Stimulated activated CD4-positive, alpha-beta T cell treated with anti-CD3 and anti-CD28 coated beads, TNF-alpha, amount 100 ng/mL, for 24 hours (primary cell): ENCODE measurements around the gene RPS15.
A peak's percentile ranks its signal among the peaks of the same experiment; 100 is the strongest.
"Not testable (repeated sequence)": the region's sequence is repeated elsewhere in the genome, so short reads cannot be mapped to it uniquely, and the experiment has no call there.

Source experiments
- DNase-seq, 3 experiments: peaks; one replicate each; pipeline ENCODE4 v3.0.0-alpha.2; 2020; ENCODE audit warnings: low read depth in 3 of 3

Gene RPS15

DNA sequence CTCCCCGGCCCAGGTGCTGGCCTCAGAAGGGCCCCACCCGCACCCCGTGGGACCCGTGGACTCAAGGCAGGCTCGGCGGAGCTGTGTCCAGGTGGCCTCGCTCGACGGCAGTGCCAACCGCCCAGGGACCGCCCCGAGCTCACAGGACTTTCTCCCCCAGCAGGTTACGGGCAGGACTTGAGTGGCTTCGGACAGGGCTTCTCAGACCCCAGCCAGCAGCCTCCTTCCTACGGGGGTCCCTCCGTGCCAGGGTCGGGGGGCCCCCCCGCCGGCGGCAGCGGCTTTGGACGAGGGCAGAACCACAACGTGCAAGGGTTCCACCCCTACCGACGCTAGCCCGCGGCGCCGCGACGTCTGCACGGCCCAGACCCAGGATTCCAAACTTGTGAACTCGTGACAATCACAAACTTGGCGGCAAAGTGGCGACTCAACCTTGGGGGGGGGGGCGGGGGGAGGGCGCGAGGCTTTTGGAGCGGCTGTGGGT is 3.6 kb upstream of the RPS15 start:
- no peak for DNase-seq

DNA sequence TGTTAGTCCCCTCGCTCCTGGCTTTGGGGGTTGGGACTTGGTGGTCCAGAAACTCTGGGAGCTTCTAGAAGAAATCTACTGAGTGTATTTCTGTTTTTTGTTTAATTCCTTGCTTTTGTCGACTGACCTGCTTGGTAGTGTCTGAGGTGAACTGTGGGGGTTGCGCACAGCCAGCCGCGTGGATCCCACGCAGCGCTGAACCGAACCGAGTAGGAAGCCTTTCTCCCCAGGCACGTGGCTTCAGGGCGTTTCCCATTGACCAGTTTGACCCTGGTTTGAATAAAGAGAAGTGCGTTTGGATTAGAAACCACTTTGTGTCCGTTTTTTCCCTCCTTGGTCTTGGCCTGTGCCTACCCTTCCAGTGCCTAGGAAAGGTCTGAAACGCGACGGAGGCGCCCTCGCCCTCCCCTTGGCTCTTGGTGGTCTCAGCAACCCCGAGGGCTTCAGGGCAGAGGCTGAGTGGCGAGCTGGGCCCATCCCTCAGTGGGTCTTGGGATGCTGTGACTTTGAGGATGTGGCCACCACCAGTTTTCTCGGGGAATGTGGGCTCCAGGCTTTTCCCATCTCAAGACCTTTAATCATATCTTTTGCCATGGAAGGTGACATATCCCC is 2.7 kb upstream of the RPS15 start:
- no peak for DNase-seq

DNA sequence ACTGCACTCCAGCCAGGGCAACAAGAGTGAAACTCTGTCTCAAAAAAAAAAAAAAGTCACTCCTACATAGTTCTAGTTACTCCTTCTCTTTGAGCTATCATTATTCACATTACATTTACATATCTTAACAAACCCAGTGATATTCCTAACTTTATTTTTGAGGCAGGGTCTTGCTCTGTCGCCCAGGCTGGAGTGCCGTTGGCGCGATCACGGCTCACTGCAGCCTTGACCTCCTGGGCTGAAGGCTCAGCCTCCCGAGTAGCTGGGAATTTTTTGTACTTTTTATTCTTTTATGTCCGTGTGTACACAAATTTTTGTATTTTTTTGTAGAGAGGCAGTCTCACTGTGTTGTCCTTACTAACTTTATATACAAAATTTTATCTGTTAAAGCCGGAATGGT is 587 bp upstream of the RPS15 start:
- no peak for DNase-seq

DNA sequence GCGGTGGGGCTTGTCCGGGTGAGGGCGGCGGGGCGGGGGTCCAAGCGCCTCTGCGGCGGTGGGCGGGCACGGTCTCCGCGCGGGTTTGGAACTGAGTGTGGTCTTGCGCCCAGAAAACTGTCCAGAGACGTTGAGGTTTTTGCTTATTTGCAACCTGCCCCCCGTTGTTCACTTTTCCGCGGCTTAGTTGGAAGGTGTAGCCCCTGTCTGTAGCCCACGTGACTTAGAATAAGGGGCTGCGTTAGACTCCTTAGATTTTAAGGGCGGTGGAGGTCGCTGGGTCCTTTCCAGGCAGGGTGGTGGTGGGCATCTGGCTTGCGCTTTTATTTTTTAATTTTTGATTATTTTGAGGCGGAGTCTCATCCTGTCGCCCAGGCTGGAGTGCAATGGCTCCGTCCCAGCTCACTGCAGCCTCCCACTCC is 748 bp downstream of the RPS15 start:
- no peak for DNase-seq

DNA sequence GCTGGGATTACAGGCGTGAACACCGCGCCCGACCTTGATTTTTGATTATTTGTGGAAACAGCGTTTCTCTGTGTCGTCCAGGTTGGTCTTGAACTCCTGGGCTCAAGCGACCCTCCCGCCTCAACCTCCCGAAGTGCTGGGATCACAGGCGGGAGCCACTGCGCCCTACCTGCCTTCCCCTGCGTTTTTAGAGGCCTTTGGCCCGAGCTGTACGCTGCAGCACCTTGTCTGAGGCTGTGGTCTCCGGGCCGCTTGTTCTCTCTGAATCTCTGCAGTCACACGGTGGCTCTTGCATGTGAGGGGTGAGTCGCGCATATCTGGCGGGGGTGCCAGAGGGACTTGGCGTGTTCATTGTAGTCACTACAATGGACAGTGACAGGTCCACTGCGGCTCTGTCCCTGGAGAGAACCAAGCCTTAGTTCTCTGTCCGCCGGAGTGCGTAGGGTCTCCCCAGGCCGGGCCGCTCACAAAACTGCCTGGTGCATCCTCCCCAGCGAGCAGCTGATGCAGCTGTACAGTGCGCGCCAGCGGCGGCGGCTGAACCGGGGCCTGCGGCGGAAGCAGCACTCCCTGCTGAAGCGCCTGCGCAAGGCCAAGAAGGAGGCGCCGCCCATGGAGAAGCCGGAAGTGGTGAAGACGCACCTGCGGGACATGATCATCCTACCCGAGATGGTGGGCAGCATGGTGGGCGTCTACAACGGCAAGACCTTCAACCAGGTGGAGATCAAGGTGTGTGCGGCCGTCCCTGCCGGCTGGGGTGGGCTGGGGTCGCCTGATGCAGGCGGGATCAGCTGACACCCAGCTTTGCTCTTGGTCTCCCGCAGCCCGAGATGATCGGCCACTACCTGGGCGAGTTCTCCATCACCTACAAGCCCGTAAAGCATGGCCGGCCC is 1.6 kb downstream of the RPS15 start:
- DNase-seq = not testable (repeated sequence)

DNA sequence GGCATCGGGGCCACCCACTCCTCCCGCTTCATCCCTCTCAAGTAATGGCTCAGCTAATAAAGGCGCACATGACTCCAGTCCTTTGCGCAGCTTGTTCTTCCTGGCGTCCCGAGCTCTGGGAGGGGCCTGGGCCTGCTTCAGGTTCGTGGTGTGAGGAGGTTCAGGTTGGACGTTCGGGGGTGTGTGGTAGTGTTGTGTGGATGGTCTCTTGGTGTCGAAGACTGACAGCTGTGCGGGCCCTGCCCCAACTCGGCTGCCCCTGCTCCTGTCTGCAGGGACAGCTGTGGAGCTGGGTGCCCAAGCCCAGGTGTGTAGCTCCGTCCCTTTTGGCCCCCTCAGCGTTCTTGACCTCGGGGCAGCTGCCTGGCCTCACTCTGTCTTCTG is 2.2 kb downstream of the RPS15 start:
- DNase-seq = no peak

DNA sequence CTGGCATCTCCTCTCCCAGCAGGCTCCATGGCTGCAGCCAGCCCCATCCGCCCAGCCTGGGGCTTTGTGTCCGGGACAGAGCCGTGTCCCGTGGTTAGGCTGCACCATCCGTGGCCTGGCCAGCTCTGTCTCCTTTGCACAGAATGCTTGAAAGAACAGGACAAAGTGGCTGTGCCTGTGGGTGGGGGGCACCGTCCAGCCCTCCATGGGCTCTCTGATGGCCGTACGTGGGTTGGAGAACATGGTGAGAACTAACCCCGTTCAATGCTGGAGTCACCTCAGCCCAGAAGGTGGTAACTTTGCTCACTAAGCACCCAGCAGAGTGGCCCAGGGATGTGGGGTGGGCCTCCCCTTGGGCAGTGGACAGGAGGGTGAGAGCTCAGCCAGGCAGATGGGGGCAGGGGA is 2.8 kb downstream of the RPS15 start:
- no peak for DNase-seq

DNA sequence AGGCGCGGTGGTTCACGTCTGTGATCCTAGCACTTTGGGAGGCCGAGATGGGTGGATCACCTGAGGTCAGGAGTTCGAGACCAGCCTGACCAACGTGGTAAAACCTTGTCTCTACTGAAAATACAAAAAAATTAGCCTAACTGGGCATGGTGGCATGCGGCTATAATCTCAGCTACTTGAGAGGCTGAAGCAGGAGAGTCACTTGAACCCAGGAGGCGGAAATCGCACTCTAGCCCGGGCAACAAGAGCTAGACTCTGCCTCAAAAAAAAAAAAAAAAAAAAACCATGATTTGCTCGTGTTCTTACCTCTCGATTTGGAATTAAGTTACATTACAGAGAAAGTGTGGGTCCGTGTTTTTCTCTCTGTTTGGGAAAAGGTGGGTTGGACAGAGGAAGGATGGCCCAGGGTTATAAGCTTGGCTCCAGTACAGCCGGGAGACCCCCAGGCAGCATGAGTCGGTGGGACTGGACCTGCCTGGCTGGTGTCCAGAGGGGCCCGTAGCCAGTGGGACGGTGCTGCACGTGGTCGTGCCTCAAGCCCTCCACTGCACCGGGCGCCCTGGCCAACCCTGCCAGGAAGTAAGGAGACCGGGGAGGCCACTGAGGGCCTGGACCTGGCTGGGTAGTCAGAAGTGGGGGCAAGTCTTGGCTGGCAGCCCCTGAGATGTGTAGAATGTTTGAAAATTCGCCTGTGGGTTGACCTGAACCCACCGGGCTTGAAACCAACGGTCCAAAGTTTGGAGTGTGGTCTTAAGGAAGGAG is 3.7 kb downstream of the RPS15 start:
- no peak for DNase-seq

DNA sequence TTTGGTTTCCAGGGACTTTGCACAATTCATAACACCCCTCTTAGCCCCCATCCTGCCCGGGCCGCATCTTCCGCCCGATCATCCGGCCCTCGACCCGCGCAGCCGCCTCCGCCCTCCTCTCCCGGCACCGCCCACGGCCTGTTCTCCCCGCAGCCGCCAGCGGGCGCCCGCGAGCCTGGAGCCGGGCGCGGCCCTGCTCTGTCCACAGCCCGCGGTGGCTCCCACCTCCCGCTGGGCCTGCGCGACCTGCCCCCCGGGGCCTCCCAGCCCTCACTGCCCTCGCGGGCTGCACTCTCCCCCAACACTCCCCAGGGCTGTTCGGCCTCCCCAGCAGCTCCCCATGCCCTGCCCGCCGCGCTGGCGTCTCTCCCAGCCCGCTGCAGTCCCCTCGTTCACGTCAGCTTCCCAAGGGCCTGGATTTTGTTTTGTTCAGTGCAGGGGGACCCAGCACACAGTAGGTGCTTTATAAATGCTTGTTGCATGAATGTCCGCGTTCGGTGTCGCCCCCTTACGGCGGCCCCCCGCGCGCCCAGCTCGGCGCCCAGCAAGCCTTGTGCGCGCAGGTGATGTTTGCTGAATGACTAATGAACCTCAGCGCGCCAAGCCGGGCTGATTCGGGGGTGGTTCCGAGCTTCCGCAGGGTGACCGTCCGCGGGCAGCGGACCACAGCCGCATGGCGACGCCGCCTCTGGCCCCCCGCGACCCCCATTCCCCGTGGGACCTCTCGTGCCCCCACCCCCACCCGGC is 7.2 kb downstream of the RPS15 start:
- DNase-seq = peak; percentile 56 to 78 (median 57)

DNA sequence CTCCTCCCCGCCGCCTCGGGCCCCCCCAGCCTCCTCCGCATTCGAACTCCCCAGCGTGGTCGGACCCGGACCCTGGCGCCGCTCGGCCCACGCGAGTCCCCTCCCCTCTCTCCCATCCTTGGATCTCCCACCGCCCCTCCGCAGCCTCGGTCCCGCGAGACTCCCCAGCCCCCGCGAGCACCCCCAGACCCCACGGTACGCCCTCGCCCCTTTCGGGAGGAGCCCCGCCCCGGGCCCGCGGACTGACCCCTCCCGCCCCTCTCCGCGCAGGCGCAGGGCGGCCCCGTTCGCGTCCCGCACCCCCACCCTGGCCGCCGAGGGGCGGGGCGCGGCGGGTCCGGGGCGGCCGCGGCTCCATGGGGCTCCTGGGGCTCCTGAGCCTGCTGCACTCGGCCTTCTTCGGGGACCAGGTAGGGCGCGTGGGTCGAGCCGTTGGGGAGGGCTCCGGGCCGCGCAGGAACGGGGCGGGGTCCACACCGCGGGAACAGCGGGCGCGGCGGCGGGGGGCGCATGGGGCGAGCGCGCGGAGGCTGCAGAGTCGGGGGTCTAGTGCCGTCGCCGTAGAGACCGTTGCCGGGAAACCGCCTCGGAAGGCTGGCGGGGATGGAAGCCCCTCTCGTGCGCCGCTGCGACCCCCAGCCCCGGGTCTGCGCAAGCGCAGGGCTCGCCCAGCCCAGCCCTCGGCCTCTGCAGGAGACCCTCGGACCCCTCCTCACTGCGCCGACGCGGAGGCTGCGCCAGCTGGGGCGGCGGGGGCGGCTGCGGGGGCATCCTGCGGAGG is 7.9 kb downstream of the RPS15 start:
- DNase-seq = no peak

DNA sequence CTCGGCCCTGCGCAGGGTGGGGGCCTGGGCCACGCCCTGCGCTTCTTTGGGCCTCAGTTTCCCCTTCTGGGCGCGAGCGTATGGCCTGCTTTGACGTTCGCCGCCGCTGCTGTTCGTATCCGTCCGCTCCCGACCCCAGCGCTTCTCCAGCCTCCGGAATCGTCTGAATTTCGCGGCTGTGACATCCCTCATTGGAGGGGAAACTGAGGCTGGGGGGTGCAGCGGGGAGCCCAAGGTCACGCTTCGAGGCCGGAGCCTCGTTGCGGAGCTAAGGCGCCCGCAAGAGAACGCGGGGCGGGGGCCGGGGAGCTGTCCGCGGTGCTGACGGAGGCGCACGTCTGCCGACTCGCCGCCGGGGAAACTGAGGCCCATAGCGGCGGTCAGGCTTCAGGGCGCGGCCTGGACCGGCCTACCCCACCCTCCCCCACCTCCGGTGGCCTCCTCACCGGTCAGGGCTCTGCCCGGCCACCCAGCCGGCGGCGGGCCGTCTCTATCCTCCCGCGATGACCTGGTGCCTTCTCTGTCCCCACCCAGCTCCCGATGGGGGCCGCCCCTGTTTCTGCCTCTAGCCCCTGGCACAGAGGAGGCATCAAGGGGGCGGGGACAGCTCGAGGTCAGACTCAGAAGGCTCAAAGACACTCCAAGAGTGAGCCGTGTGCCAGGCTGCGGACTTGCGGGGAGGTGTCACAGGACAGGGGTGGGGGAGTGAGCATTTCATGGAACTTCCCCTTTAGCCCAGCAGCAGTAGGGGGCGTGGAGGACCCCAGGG is 8.7 kb downstream of the RPS15 start:
- DNase-seq = no peak

DNA sequence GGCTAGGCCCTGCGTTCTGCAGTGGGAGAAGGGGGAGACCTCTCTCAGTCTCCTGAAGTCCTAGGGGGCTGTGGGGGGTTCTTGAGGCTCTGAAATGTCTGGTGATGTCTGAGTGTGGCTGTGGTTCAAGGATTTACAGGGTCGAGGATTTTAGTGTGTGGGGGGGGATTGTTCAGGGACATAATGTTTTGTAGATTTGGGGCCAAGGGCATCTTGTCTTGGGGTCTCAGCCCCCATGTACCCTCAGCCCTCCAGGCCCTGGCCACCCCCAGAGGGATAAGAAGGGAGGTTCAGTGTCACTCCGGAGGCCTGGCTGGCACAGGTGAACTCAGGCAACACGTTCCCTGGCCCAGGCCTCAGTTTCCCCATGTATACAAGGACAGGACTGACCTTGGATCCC is 9.3 kb downstream of the RPS15 start:
- no peak for DNase-seq

DNA sequence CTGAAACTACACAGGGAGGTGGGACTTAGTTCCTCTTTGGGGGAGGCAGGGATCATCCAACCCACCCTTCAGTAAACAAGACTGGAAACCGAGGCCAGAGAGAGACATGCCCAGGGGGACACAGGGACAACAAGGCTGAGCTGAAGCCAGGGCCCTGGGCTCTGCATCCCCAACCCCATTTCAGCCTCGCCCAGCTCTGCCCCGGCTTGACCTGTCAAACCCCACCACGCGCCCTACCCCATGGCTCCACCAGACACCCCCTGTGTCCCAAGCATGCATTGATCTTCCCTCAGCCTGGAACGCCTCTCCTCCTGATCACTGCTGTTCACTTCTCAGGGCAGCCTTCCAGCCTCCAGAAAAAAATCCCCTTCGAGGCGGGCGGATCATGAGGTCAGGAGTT is 9.7 kb downstream of the RPS15 start:
- no peak for DNase-seq

DNA sequence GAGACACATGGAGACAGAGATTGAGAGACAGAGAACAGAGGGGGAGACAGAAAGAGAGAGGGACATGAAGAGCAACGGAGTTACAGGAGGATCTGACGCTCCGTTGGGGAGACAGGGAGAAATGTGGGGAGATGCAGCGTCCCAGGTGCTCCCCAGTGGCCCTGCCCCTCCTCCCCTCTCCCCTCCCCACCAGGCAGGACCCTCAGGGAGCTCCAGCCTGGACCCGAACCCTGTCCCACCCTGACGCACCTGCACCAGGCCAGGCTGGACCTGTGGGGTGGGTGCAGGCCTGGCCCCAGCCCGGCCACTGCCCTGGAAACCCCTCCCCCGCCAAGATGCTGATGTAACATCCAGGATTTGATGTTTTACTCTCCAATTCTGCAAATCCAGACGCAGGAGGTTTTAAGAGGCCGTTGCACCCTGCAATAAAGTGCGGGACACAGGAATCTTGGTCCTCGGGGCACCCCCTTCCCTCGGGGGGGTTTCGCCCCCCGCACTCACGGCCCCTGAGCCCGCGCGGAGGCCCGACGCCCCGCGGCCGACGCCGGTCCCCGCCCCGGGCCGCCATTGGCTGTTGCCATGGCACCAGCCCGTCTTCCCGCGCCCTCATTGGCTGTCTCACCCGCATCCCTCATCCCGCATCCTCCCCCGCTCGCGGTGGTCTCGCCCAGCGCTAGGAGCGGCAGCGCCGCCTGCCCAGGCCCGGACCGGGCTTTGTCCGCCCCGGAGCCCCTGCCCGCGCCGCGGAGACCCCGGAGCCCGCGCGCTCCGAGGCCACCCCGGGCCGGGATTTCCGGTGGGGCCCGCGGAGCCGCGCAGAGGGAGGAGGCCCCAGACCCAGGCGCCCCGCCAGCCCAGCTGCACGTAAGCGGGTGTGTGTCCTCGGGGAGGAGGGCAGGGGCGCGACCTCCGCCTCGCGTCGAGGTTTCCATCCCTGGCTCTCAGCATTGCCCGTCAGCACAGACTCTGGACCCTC is 11.6 kb downstream of the RPS15 start, which contains the start of gene APC2:
TSS of gene APC2 (plus strand) at position 655 of the 976 bp plus-strand sequence. CDS start 2,881 bp downstream, outside the sequence.
- no peak for DNase-seq

DNA sequence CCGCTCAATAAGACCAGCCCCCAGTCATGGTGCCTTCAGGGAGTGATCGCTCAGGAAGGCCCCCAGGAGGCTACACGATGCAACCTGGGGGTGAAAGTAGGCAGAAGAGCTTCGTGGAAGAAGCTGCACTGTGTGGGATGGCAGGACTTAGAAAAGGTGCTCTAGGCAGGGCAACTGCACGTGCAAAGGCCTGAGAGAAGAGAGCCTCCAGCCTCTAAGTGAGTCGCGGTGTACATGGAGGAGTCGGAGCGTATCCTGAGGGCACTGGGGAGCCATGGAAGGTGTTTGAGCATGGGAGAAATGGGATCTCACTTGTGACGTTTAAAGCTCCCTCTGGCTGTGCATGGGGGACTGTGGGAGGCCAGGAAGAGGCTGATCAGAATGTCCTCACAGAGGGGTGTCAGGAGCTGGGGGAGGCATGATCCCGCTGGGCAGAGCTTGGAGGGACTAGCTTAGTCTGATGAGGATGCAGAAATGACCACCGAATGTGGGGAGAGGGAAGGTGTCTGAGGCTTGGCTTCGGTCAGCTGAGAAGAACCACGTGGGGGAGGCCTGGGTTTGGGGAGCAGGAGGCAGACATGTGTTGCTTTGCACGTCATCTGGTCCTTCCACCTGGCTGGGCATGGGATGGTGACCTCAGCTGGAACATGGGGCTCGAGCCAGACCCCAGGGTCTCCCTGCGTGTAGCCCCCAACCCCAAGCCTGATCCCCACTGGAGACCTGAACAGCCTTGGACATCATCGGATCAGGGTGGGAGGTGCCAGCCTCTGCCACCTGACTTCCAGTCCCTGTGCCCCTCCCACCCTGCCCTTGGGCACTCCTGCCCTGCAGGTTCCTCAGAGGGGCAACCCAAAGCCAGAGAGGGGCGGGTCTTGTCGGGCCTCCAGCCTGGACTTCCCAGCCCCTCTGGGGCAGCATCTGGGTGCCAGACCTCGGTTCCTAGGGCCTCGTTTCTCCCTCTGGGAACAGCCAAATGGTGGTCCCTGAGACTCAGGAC is 12.8 kb downstream of the RPS15 start:
- no peak for DNase-seq

DNA sequence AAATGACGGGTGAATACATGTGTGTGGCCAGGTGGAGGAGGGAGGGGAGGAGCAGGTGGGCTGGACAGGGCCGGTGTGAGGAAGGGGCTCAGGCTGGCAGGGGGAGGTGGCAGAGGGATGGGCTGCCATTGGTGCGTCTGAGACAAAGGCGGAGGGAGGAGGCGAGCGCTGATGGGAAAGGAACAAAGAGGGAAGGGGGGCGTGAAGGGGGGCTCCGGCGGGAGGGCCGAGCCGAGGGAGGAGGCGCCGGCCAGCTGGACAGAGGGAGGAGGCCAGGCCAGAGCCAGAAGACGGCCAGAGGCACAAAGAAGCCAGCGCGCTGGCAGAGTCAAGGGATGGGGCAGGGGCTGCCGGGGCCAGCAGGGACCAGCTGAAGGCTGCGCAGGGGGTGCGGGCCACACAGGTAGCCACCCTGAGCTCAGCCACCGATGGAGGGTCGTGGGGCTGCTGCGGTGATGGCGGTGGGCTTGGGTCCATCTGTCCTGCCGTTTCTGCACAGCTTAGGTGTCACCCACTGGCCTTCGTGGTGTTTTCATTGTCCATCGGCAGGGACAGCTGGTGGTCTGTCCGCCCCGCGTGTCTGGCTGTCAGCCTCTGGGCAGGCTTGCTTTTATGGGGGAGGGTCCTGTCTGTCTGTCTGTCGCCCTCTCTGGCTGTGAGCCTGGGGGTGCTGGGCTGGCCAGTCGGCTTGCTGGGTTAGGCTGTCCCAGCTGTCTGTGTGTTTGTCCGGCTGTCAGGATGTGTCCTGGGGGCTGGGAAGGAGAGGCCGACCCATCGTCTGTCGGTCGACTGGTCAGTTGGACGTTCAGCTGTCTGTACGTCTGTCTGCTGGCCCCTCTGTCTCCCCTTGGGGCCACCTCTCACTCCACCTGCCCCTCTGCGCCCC is 14.0 kb downstream of the RPS15 start:
- DNase-seq = no peak
